CD4-positive, CD25-positive, alpha-beta regulatory T cell (primary cell): Measurements from ENCODE around the gene SLC13A3. TPM values are rescaled to one million over a fixed set of nuclear protein-coding genes. Genes with fewer than 3 reads are reported as not detected.

Experiments used
- ATAC-seq, 2 donors: fragments of 150-1000 bp; cut with Tn5 transposase; one replicate each; pipeline ENCODE4 v1.10.0; 2021; ENCODE audit warnings: low read depth in 2 of 2, moderate number of reproducible peaks in 2 of 2, moderate library complexity in 1 of 2
- DNase-seq, 3 donors: peaks; one replicate each; pipeline versions ENCODE4 v3.0.0 to v3.0.0-alpha.2; 2012 to 2022; ENCODE audit warnings: mixed read lengths in 1 of 3
- H3K27ac ChIP-seq: one replicate; pipeline ENCODE4 v1.7.0; 2013; ENCODE audit warnings: mild to moderate bottlenecking, low read length; ENCODE audit not compliant: insufficient read depth, poor library complexity, severe bottlenecking
- H3K27me3 ChIP-seq: one replicate; pipeline ENCODE4 v1.7.0; 2013; ENCODE audit warnings: low read length; ENCODE audit not compliant: control insufficient read depth, insufficient read depth
- H3K36me3 ChIP-seq: one replicate; pipeline ENCODE4 v1.7.0; 2013; ENCODE audit warnings: mild to moderate bottlenecking, low read length, moderate library complexity; ENCODE audit not compliant: control insufficient read depth, insufficient read depth
- H3K4me1 ChIP-seq: 2 replicates; pipeline ENCODE4 v1.7.0; 2013; ENCODE audit warnings: mild to moderate bottlenecking, low read length; ENCODE audit not compliant: insufficient read depth, control insufficient read depth, poor library complexity, severe bottlenecking
- H3K4me3 ChIP-seq: one replicate; pipeline ENCODE4 v1.7.0; 2013; ENCODE audit warnings: low read depth, mild to moderate bottlenecking, low read length, moderate library complexity
- H3K9me3 ChIP-seq, 2 experiments: 1 replicate in 1 of 2; 2 replicates in 1 of 2; pipeline ENCODE4 v1.7.0; 2013; ENCODE audit warnings: low read length in 2 of 2, mild to moderate bottlenecking in 1 of 2, moderate library complexity in 1 of 2; ENCODE audit not compliant: control insufficient read depth in 2 of 2
- H3K27ac Mint-ChIP-seq, 3 donors: one replicate each; pipeline ENCODE4 v1.8.0; 2020 to 2022; ENCODE audit warnings: mild to moderate bottlenecking in 3 of 3, mixed read lengths in 3 of 3, moderate library complexity in 2 of 3
- H3K27me3 Mint-ChIP-seq: one replicate; pipeline ENCODE4 v1.8.0; 2022; ENCODE audit warnings: mild to moderate bottlenecking, mixed read lengths
- H3K36me3 Mint-ChIP-seq: one replicate; pipeline ENCODE4 v1.8.0; 2020; ENCODE audit warnings: mixed read lengths
- H3K4me1 Mint-ChIP-seq, 4 donors: one replicate each; pipeline ENCODE4 v1.8.0; 2020 to 2022; ENCODE audit warnings: mixed read lengths in 4 of 4, mild to moderate bottlenecking in 1 of 4
- H3K4me3 Mint-ChIP-seq, 4 donors: one replicate each; pipeline ENCODE4 v1.8.0; 2020 to 2022; ENCODE audit warnings: mild to moderate bottlenecking in 4 of 4, mixed read lengths in 4 of 4, moderate library complexity in 3 of 4
- H3K9me3 Mint-ChIP-seq, 7 donors: one replicate each; pipeline ENCODE4 v1.8.0; 2020 to 2022; ENCODE audit warnings: mixed read lengths in 7 of 7, mild to moderate bottlenecking in 3 of 7, moderate library complexity in 2 of 7
- polyA plus RNA-seq, 4 donors: library from polyadenylated mRNA; unstranded; fragments of 300-500 nt; fragmentation: Illumina TruSeq; gene quantifications; one replicate each; pipeline ENCODE4 v1.2.3, GENCODE V29; 2021
- total RNA-seq: library from RNA; stranded (reverse); gene quantifications from one replicate; pipeline ENCODE4 v1.2.3, GENCODE V29; 2022

SLC13A3 gene
- total and polyA plus RNA-seq, 5 donors from 2014 or later: 0.67 TPM; not detected in 4

- H3K9me3 Mint-ChIP-seq: peaks cover 2 to 12% (median 4%) of the 10 kb centered on the region in 7 donors
- no peak overlapping the region for H3K27ac Mint-ChIP-seq
Measured at GRCh38 chr20:46670585-46671584, 19.6 kb upstream of the SLC13A3 start.

GRCh38 chr20:46670228-46670584 lies 18.9 kb upstream of the SLC13A3 start:
- no peak for DNase-seq
- Histone ChIP-seq H3K4me1 (no peaks in the 10 kb centered on the region), H3K27ac (no peak overlapping the region), H3K9me3 (peaks cover 0 to 16% of the 10 kb centered on the region in 2 experiments), H3K27me3 (no peaks in the 10 kb centered on the region), H3K4me3 (no peak overlapping the region), H3K36me3 (no peaks in the 10 kb centered on the region)
- Mint-ChIP-seq H3K27ac (no peak overlapping the region), H3K27me3 (no peaks in the 10 kb centered on the region), H3K4me1 (no peaks in the 10 kb centered on the region), H3K4me3 (no peak overlapping the region), H3K9me3 (peaks cover 2 to 12% (median 4%) of the 10 kb centered on the region in 7 donors), H3K36me3 (peaks cover 15% of the 10 kb centered on the region)
- ATAC-seq: no peak

More at GRCh38 chr20:46670585-46671584, 19.6 kb upstream of the SLC13A3 start:
- DNase-seq (no peak), ATAC-seq (no peak)
- Mint-ChIP-seq H3K4me1 (no peaks in the 10 kb centered on the region), H3K36me3 (peaks cover 15% of the 10 kb centered on the region), H3K4me3 (no peak overlapping the region), H3K27me3 (no peaks in the 10 kb centered on the region)
- Histone ChIP-seq H3K4me3 (no peak overlapping the region), H3K4me1 (no peaks in the 10 kb centered on the region), H3K27me3 (no peaks in the 10 kb centered on the region), H3K36me3 (no peaks in the 10 kb centered on the region), H3K27ac (no peak overlapping the region), H3K9me3 (peaks cover 0 to 16% of the 10 kb centered on the region in 2 experiments)

GRCh38 chr20:46666818-46667515 lies 15.7 kb upstream of the SLC13A3 start:
- Histone ChIP-seq H3K4me1 (no peaks in the 10 kb centered on the region), H3K27me3 (peaks cover 2% of the 10 kb centered on the region), H3K27ac (no peak overlapping the region), H3K9me3 (peaks cover 0 to 16% of the 10 kb centered on the region in 2 experiments), H3K36me3 (no peaks in the 10 kb centered on the region), H3K4me3 (no peak overlapping the region)
- Mint-ChIP-seq H3K36me3 (peaks cover 18% of the 10 kb centered on the region), H3K4me1 (no peaks in the 10 kb centered on the region), H3K27ac (no peak overlapping the region), H3K4me3 (no peak overlapping the region), H3K9me3 (peaks cover 0 to 12% (median 4%) of the 10 kb centered on the region in 7 donors), H3K27me3 (no peaks in the 10 kb centered on the region)
- ATAC-seq (no peak), DNase-seq (no peak)

DNA sequence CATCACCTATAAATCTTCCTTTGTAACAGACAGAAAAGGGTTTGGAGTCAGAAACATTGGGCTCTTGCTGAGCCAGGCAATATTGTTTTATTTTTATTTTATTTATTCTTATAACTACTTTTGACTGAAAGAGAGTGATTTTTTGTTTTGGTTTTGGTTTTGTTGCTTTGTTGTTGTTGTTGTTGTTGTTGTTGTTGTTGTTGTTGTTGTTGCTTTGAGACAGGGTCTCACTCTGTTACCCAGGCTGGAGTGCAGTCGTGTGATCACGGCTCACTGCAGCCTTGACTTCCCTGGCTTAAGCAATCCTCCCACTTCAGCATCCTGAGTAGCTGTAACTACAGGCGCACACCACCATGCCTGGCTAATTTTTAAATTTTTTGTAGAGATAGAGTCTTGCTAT lies 15.0 kb upstream of the SLC13A3 start:
- H3K4me3 Mint-ChIP-seq: no peak overlapping the region
- no peak overlapping the region for H3K27ac Mint-ChIP-seq
- H3K27ac ChIP-seq: no peak overlapping the region

GRCh38 chr20:46665602-46666001 lies 14.3 kb upstream of the SLC13A3 start:
- H3K9me3 Mint-ChIP-seq: peaks cover 0 to 6% (median 3%) of the 10 kb centered on the region in 7 donors
- peaks cover 6% of the 10 kb centered on the region for H3K27me3 Mint-ChIP-seq
- H3K36me3 Mint-ChIP-seq: peaks cover 16% of the 10 kb centered on the region
- H3K4me3 Mint-ChIP-seq: no peak overlapping the region
- H3K27ac Mint-ChIP-seq: no peak overlapping the region
- Histone ChIP-seq H3K9me3 (peaks cover 0 to 5% of the 10 kb centered on the region in 2 experiments), H3K27ac (no peak overlapping the region), H3K36me3 (no peaks in the 10 kb centered on the region), H3K27me3 (peaks cover 2% of the 10 kb centered on the region), H3K4me3 (no peak overlapping the region), H3K4me1 (no peaks in the 10 kb centered on the region)
- ATAC-seq (no peak), DNase-seq (no peak)
- H3K4me1 Mint-ChIP-seq: no peaks in the 10 kb centered on the region

More for the DNA sequence above, 15.0 kb upstream of the SLC13A3 start:
- no peaks in the 10 kb centered on the region for H3K27me3 Mint-ChIP-seq
- Histone ChIP-seq H3K4me1 (no peaks in the 10 kb centered on the region), H3K9me3 (peaks cover 0 to 12% of the 10 kb centered on the region in 2 experiments), H3K4me3 (no peak overlapping the region), H3K27me3 (peaks cover 2% of the 10 kb centered on the region), H3K36me3 (no peaks in the 10 kb centered on the region)
- no peaks in the 10 kb centered on the region for H3K4me1 Mint-ChIP-seq
- no peak for ATAC-seq
- peaks cover 0 to 10% (median 4%) of the 10 kb centered on the region in 7 donors for H3K9me3 Mint-ChIP-seq
- H3K36me3 Mint-ChIP-seq: peaks cover 18% of the 10 kb centered on the region
- DNase-seq: no peak

GRCh38 chr20:46663531-46663930 lies 12.3 kb upstream of the SLC13A3 start:
- Histone ChIP-seq H3K27me3 (peaks cover 2% of the 10 kb centered on the region), H3K4me3 (no peak overlapping the region), H3K4me1 (no peaks in the 10 kb centered on the region), H3K27ac (no peak overlapping the region), H3K9me3 (peaks cover 0 to 3% of the 10 kb centered on the region in 2 experiments), H3K36me3 (no peaks in the 10 kb centered on the region)
- Mint-ChIP-seq H3K4me1 (no peaks in the 10 kb centered on the region), H3K4me3 (no peak overlapping the region), H3K27me3 (peaks cover 9% of the 10 kb centered on the region), H3K36me3 (peaks cover 9% of the 10 kb centered on the region), H3K27ac (no peak overlapping the region), H3K9me3 (peaks cover 0 to 2% (median 0%) of the 10 kb centered on the region in 7 donors)
- DNase-seq (no peak), ATAC-seq (no peak)

DNA sequence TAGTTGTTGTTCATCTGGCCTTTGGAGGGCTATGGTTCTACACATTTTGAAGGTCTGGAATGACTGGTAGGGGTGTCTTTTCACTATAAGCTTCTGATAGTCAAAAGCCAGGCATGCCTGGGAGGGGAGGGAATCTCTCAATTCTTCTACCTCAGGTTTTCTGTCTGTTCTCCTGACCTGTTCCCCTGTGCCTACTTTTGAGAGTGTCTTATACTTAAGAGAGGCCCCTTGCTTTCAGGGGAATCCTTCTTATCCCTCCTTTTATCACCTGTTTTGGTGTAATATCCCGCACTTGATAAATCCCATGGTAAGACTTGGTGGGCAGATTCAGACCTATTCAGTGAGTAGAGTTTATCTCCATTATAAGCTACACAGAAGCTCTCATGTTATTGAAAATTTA lies 10.4 kb upstream of the SLC13A3 start:
- Histone ChIP-seq H3K27me3 (peaks cover 2% of the 10 kb centered on the region), H3K36me3 (no peaks in the 10 kb centered on the region), H3K9me3 (peaks cover 0 to 3% of the 10 kb centered on the region in 2 experiments), H3K4me1 (no peaks in the 10 kb centered on the region), H3K4me3 (no peak overlapping the region), H3K27ac (no peak overlapping the region)
- Mint-ChIP-seq H3K27me3 (peaks cover 9% of the 10 kb centered on the region), H3K9me3 (peaks cover 0 to 2% (median 0%) of the 10 kb centered on the region in 7 donors), H3K4me1 (no peaks in the 10 kb centered on the region), H3K27ac (no peak overlapping the region), H3K4me3 (no peak overlapping the region), H3K36me3 (peaks cover 3% of the 10 kb centered on the region)
- DNase-seq (no peak), ATAC-seq (no peak)
